ENCODE data around the gene PIGL.

GRCh38 chr17:16212793-16213192 lies 4.2 kb upstream of the PIGL start:
- TF ChIP-seq CTCF (IDR thresholded peaks at IDR 0.05) (no peak), POLR2A (IDR thresholded peaks at IDR 0.05) (no peak), POLR2AphosphoS5 (IDR thresholded peaks at IDR 0.05) (no peak)
